ENCODE data around the gene CEP72. TPM values are rescaled to one million over a fixed set of nuclear protein-coding genes. Genes with fewer than 3 reads are reported as not detected.

Gene CEP72
- total and polyA plus RNA-seq, 2 experiments from 2014 or later: 1.7 to 2.4 TPM

DNA sequence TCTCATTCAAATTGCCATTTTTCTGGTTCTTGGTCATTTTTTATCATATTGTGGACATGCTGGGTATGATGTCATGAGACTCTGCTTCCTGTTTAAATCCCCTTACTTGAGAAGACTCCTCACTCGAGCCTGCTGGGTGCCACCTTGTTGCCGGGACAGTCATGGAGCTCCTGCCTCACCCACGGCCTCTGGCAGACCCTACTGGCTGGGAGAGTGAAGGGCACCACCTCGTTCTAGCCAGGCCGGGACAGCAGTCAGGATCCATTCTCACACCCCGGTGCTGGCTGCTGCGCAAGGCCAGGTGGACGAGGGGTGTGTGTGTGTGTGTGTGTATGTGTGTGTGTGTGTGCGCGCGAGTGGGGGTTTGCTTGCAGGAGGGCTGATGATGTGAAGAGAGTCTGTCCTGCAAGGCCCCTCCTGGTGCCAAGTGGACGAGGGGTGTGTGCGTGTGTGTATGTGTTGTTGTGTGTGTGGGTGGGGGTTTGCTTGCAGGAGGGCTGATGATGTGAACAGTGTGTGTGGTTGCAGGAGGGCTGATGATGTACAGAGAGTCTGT is 4.4 kb downstream of the CEP72 start:
- no peaks in the 10 kb centered on the region for H3K9me3 ChIP-seq (ENCODE audit: low read depth)
- no peak overlapping the region for H3K9ac ChIP-seq
- no peaks in the 10 kb centered on the region for H3K9me2 ChIP-seq (ENCODE audit: insufficient read depth)
- H3K27me3 ChIP-seq (replicated peaks; ENCODE audit: insufficient read depth): no peaks in the 10 kb centered on the region
- no peak overlapping the region for H3K4me2 ChIP-seq (ENCODE audit: unreplicated experiment)
- peaks cover 34% of the 10 kb centered on the region for H3K79me2 ChIP-seq (ENCODE audit: insufficient read depth)
- WGBS, 2 experiments (ENCODE audit: low coverage in 1 of 2, low lambda C conversion rate in 2 of 2, missing lambda C conversion rate in 2 of 2): 56 to 70% methylated on average over 9 to 13 of the region's 13 CpGs
- H3K4me1 ChIP-seq (ENCODE audit: insufficient read depth): no peaks in the 10 kb centered on the region
- H3F3A ChIP-seq (ENCODE audit: insufficient read depth): no peaks in the 10 kb centered on the region
- H4K20me1 ChIP-seq (ENCODE audit: insufficient read depth): no peaks in the 10 kb centered on the region
- in situ Hi-C loops (cut with MboI): no loop called here
- no peaks in the 10 kb centered on the region for H3K36me3 ChIP-seq (ENCODE audit: low read depth)
- no peak overlapping the region for H3K27ac ChIP-seq
- no peak overlapping the region for H2AFZ ChIP-seq
- TF ChIP-seq EZH2 (IDR thresholded peaks at IDR 0.05; ENCODE audit: insufficient read depth, poor library complexity, severe bottlenecking): no peak
- no peak for TF ChIP-seq EZH2phosphoT487 (IDR thresholded peaks at IDR 0.05; ENCODE audit: insufficient read depth, low read depth)
- H3K4me3 ChIP-seq: no peak overlapping the region
- no peak for DNase-seq

DNA sequence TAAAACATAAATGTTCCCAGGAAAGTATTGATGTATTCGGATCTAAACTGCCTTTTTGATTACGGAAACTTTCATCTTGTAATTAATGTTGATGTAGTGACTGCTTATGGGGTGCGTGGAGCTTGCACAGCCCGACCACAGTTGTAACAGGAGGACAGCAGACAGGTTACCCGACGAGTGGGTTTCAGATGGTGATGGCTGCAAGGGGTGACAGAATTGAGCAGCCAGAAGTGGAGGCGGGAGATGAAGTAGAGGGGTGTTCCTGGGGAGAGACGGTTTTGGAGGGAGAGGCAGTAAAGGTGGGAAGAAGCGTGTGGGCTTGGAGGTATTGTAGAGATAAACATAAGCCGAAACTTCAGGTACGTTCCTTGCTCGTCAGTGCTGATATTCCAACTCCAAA is 5.8 kb downstream of the CEP72 start:
- Histone ChIP-seq H3K9me2 (ENCODE audit: insufficient read depth) (no peaks in the 10 kb centered on the region), H3K79me2 (ENCODE audit: insufficient read depth) (peaks cover 30% of the 10 kb centered on the region), H3K27ac (no peak overlapping the region), H3K9me3 (ENCODE audit: low read depth) (no peaks in the 10 kb centered on the region), H3K4me1 (ENCODE audit: insufficient read depth) (no peaks in the 10 kb centered on the region), H3K4me3 (no peak overlapping the region), H3K4me2 (ENCODE audit: unreplicated experiment) (no peak overlapping the region), H3K9ac (no peak overlapping the region), H3K36me3 (ENCODE audit: low read depth) (no peaks in the 10 kb centered on the region), H2AFZ (no peak overlapping the region), H3K27me3 (replicated peaks; ENCODE audit: insufficient read depth) (no peaks in the 10 kb centered on the region), H4K20me1 (ENCODE audit: insufficient read depth) (no peaks in the 10 kb centered on the region), H3F3A (ENCODE audit: insufficient read depth) (no peaks in the 10 kb centered on the region)
- TF ChIP-seq EZH2phosphoT487 (IDR thresholded peaks at IDR 0.05; ENCODE audit: insufficient read depth, low read depth) (no peak), EZH2 (IDR thresholded peaks at IDR 0.05; ENCODE audit: insufficient read depth, poor library complexity, severe bottlenecking) (no peak)
- in situ Hi-C loops (cut with MboI): no loop called here
- WGBS, 2 experiments (ENCODE audit: low coverage in 1 of 2, low lambda C conversion rate in 2 of 2, missing lambda C conversion rate in 2 of 2): 92 to 96% methylated on average over 12 of the region's 12 CpGs
- no peak for DNase-seq

DNA sequence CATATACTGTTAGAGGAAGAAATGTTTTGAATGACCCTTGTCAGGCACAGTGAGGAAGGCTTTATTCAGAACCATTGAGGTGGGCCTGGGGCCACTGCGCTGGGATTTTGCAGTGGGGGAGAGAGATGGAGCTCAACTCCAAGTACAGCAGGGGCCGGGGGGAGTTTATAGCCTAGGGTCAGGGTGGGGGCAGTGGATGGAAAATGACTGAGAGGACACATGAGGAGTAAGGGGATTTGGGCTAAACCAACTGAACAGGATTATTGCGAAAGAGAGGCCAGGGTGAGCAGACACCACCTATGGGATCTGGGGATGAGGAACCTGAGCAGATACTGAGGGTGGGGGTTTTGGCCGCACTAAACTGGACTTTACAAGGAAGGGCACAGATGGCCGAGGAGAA is 6.3 kb downstream of the CEP72 start:
- Histone ChIP-seq H3K4me3 (no peak overlapping the region), H3F3A (ENCODE audit: insufficient read depth) (no peaks in the 10 kb centered on the region), H3K4me1 (ENCODE audit: insufficient read depth) (no peaks in the 10 kb centered on the region), H3K36me3 (ENCODE audit: low read depth) (no peaks in the 10 kb centered on the region), H3K9me3 (ENCODE audit: low read depth) (no peaks in the 10 kb centered on the region), H2AFZ (no peak overlapping the region), H3K27me3 (replicated peaks; ENCODE audit: insufficient read depth) (no peaks in the 10 kb centered on the region), H3K27ac (no peak overlapping the region), H3K9ac (no peak overlapping the region), H3K9me2 (ENCODE audit: insufficient read depth) (no peaks in the 10 kb centered on the region), H4K20me1 (ENCODE audit: insufficient read depth) (no peaks in the 10 kb centered on the region), H3K4me2 (ENCODE audit: unreplicated experiment) (no peak overlapping the region), H3K79me2 (ENCODE audit: insufficient read depth) (peaks cover 25% of the 10 kb centered on the region)
- TF ChIP-seq EZH2phosphoT487 (IDR thresholded peaks at IDR 0.05; ENCODE audit: insufficient read depth, low read depth) (no peak), EZH2 (IDR thresholded peaks at IDR 0.05; ENCODE audit: insufficient read depth, poor library complexity, severe bottlenecking) (no peak)
- WGBS, 2 experiments (ENCODE audit: low coverage in 1 of 2, low lambda C conversion rate in 2 of 2, missing lambda C conversion rate in 2 of 2): 96 to 97% methylated on average over 5 of the region's 5 CpGs
- in situ Hi-C loops (cut with MboI): no loop called here
- DNase-seq: no peak

DNA sequence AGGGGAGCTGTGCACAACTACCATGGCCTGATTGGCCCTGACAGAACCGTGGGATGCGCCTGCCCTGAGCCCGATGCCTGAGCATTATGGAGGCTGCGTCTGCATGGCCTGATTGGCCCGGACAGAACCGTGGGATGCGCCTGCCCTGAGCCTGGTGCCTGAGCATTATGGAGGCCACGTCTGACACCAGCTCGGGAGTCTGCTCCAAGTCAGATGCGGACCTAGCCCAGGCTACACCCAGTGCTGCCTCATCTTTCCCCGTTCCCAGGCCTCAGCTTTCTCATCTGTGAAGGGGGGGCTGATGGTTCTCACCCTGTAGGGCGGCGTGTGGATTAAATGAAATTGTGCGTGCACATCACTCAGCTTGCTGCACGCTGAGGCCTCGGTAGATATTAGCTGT is 7.3 kb downstream of the CEP72 start:
- in situ Hi-C loops (cut with MboI): no loop called here
- Histone ChIP-seq H3K27me3 (replicated peaks; ENCODE audit: insufficient read depth) (no peaks in the 10 kb centered on the region), H3K79me2 (ENCODE audit: insufficient read depth) (peaks cover 21% of the 10 kb centered on the region), H2AFZ (no peak overlapping the region), H3K9me3 (ENCODE audit: low read depth) (no peaks in the 10 kb centered on the region), H3K9ac (no peak overlapping the region), H3F3A (ENCODE audit: insufficient read depth) (no peaks in the 10 kb centered on the region), H3K4me1 (ENCODE audit: insufficient read depth) (no peaks in the 10 kb centered on the region), H3K4me3 (no peak overlapping the region), H3K4me2 (ENCODE audit: unreplicated experiment) (no peak overlapping the region), H3K9me2 (ENCODE audit: insufficient read depth) (no peaks in the 10 kb centered on the region), H3K27ac (no peak overlapping the region), H4K20me1 (ENCODE audit: insufficient read depth) (no peaks in the 10 kb centered on the region), H3K36me3 (ENCODE audit: low read depth) (no peaks in the 10 kb centered on the region)
- no peak for TF ChIP-seq EZH2 (IDR thresholded peaks at IDR 0.05; ENCODE audit: insufficient read depth, poor library complexity, severe bottlenecking)
- TF ChIP-seq EZH2phosphoT487 (IDR thresholded peaks at IDR 0.05; ENCODE audit: insufficient read depth, low read depth): no peak
- no peak for DNase-seq
- WGBS, 2 experiments (ENCODE audit: low coverage in 1 of 2, low lambda C conversion rate in 2 of 2, missing lambda C conversion rate in 2 of 2): 90 to 94% methylated on average over 16 of the region's 16 CpGs

DNA sequence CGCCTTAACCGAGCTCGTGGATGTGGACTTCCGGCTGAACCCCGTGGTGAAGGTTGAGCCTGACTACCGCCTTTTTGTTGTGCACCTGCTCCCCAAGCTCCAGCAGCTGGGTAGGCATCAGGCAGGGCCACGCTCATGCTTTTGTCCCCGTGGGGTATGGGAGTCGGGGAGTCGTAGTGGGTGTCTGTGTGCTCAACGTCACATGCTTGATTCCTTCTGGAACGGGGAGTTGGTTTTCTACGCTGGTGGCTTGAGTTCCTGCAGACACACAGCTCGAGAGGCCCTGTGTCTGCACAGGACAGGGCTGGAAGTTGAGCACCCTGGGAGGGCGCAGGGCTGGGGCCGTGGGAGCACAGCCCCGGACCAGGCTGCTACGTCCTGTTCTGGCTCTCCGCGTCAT is 8.0 kb downstream of the CEP72 start:
- TF ChIP-seq EZH2phosphoT487 (IDR thresholded peaks at IDR 0.05; ENCODE audit: insufficient read depth, low read depth) (no peak), EZH2 (IDR thresholded peaks at IDR 0.05; ENCODE audit: insufficient read depth, poor library complexity, severe bottlenecking) (no peak)
- H3K4me1 ChIP-seq (ENCODE audit: insufficient read depth): no peaks in the 10 kb centered on the region
- H3K27ac ChIP-seq: no peak overlapping the region
- no peaks in the 10 kb centered on the region for H4K20me1 ChIP-seq (ENCODE audit: insufficient read depth)
- no peaks in the 10 kb centered on the region for H3K9me2 ChIP-seq (ENCODE audit: insufficient read depth)
- no peak overlapping the region for H2AFZ ChIP-seq
- no peak overlapping the region for H3K4me3 ChIP-seq
- H3K9me3 ChIP-seq (ENCODE audit: low read depth): no peaks in the 10 kb centered on the region
- 94 to 97% methylated on average over 19 to 20 of the region's 20 CpGs for WGBS, 2 experiments (ENCODE audit: low coverage in 1 of 2, low lambda C conversion rate in 2 of 2, missing lambda C conversion rate in 2 of 2)
- no peaks in the 10 kb centered on the region for H3K27me3 ChIP-seq (replicated peaks; ENCODE audit: insufficient read depth)
- in situ Hi-C loops (cut with MboI): no loop called here
- H3K9ac ChIP-seq: no peak overlapping the region
- peaks cover 15% of the 10 kb centered on the region for H3K79me2 ChIP-seq (ENCODE audit: insufficient read depth)
- no peaks in the 10 kb centered on the region for H3K36me3 ChIP-seq (ENCODE audit: low read depth)
- DNase-seq: no peak
- no peaks in the 10 kb centered on the region for H3F3A ChIP-seq (ENCODE audit: insufficient read depth)
- H3K4me2 ChIP-seq (ENCODE audit: unreplicated experiment): no peak overlapping the region

Measured in GM23248 (cell line).